Smooth muscle cell (in vitro differentiated cells): ENCODE results near the gene LIX1. TPM values are rescaled to one million over a fixed set of nuclear protein-coding genes. Genes with fewer than 3 reads are reported as not detected.

Source experiments
- DNase-seq: peaks from one replicate; lab custom pipeline; 2025; ENCODE audit not compliant: unreplicated experiment; lab: John Stamatoyannopoulos, UW
- H2AFZ ChIP-seq: fragments of 200-600 bp; sonication (generic); 2 replicates; pipeline ENCODE4 v1.6.0; 2016; ENCODE audit warnings: antibody characterized with exemption, low read depth, mild to moderate bottlenecking
- H3F3A ChIP-seq: fragments of 200-600 bp; sonication (generic); 2 replicates; pipeline ENCODE4 v1.6.0; 2017; ENCODE audit warnings: antibody characterized with exemption, low read depth
- H3K27ac ChIP-seq: fragments of 200-600 bp; sonication (generic); 2 replicates; pipeline ENCODE4 v1.5.1; 2016; ENCODE audit warnings: low read depth, mild to moderate bottlenecking
- H3K27me3 ChIP-seq: fragments of 200-600 bp; sonication (generic); 2 replicates; pipeline ENCODE4 v1.6.1; 2016; ENCODE audit warnings: low read depth, mild to moderate bottlenecking
- H3K36me3 ChIP-seq: fragments of 200-600 bp; sonication (generic); 2 replicates; pipeline ENCODE4 v1.5.1; 2016; ENCODE audit warnings: low read depth
- H3K4me1 ChIP-seq: fragments of 200-600 bp; sonication (generic); 2 replicates; pipeline ENCODE4 v1.5.1; 2016; ENCODE audit warnings: low read depth
- H3K4me2 ChIP-seq: fragments of 200-600 bp; sonication (generic); 2 replicates; pipeline ENCODE4 v1.6.0; 2016; ENCODE audit warnings: mild to moderate bottlenecking
- H3K4me3 ChIP-seq: fragments of 200-600 bp; sonication (generic); 2 replicates; pipeline ENCODE4 v1.5.1; 2016; ENCODE audit warnings: mild to moderate bottlenecking
- H3K79me2 ChIP-seq: fragments of 200-600 bp; sonication (generic); 2 replicates; pipeline ENCODE4 v1.6.0; 2016; ENCODE audit warnings: low read depth, mild to moderate bottlenecking
- H3K9ac ChIP-seq: fragments of 200-600 bp; sonication (generic); 2 replicates; pipeline ENCODE4 v1.6.0; 2016; ENCODE audit warnings: low read depth
- H3K9me3 ChIP-seq: fragments of 200-600 bp; sonication (generic); replicated peaks from 2 replicates; pipeline ENCODE4 v1.5.1; 2016; ENCODE audit warnings: low read depth
- H4K20me1 ChIP-seq: fragments of 200-600 bp; sonication (generic); 2 replicates; pipeline ENCODE4 v1.6.0; 2016; ENCODE audit warnings: low read depth
- CTCF ChIP-seq: fragments of 200-600 bp; sonication (generic); IDR thresholded peaks from 2 replicates; pipeline ENCODE4 v1.5.1; 2017; ENCODE audit warnings: borderline replicate concordance, mild to moderate bottlenecking, antibody characterized with exemption; ENCODE audit not compliant: insufficient read depth, poor library complexity, severe bottlenecking
- WGBS: methylation state at CpG from one replicate; pipeline ENCODE4 v1.1.7; 2016; ENCODE audit warnings: low lambda C conversion rate; 5-methylcytosine and 5-hydroxymethylcytosine counted together
- polyA plus RNA-seq: library from polyadenylated mRNA; unstranded; fragments of >200 nt; fragmentation: Nextera tagmentation; extraction: Ambion mirVana; gene quantifications from 2 replicates; pipeline ENCODE4 v1.2.1, GENCODE V29; 2016
- total RNA-seq: library from RNA; depleted of rRNA; stranded (reverse); fragments of >200 nt; gene quantifications from 2 replicates; pipeline ENCODE4 v1.2.3, GENCODE V29; 2014

LIX1 gene
- total and polyA plus RNA-seq, 2 experiments from 2014 or later: 20.1 to 21.8 TPM

DNA sequence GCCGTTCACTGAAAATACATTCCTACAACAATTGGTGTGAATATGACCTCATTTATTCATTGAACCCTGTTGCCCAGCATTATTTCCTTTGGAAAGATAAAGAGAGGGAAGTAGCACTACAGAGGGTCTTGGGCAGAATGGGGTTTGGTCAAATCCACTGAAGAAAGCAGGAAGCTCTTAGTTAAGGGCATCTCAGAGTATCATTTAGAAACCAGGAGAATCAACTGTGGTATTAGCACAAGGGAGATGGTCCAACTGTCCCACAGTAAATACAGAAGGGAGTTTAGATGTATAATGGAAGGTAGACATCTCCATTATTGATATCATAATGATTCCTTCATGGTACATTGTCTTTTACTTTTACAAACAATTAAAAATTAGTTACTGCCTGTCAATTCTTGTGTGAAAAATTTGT, 47.1 kb downstream of the LIX1 start:
- Histone ChIP-seq H3K4me1 (peaks cover 20% of the 10 kb centered on the region), H3F3A (peaks cover 3% of the 10 kb centered on the region), H3K9me3 (no peaks in the 10 kb centered on the region), H3K27me3 (no peaks in the 10 kb centered on the region), H2AFZ (no peak overlapping the region), H3K4me2 (no peak overlapping the region), H3K27ac (no peak overlapping the region), H4K20me1 (no peaks in the 10 kb centered on the region), H3K4me3 (no peak overlapping the region), H3K36me3 (no peaks in the 10 kb centered on the region), H3K79me2 (no peaks in the 10 kb centered on the region), H3K9ac (no peak overlapping the region)
- WGBS: 71% methylated on average over 1 of the region's 1 CpG
- TF ChIP-seq CTCF: no peak
- no peak for DNase-seq

- no peak for TF ChIP-seq CTCF
- no peak for DNase-seq
- 76% methylated on average over 8 of the region's 8 CpGs for WGBS
Measured at GRCh38 chr5:97094579-97095317, 47.7 kb downstream of the LIX1 start.

GRCh38 chr5:97093193-97093592, 49.2 kb downstream of the LIX1 start:
- no peaks in the 10 kb centered on the region for H3K79me2 ChIP-seq
- peaks cover 15% of the 10 kb centered on the region for H3K4me1 ChIP-seq
- no peaks in the 10 kb centered on the region for H3K9me3 ChIP-seq
- H3K27ac ChIP-seq: no peak overlapping the region
- no peak overlapping the region for H3K4me3 ChIP-seq
- no peak overlapping the region for H3K4me2 ChIP-seq
- no peak overlapping the region for H3K9ac ChIP-seq
- H3K36me3 ChIP-seq: no peaks in the 10 kb centered on the region
- no peaks in the 10 kb centered on the region for H3F3A ChIP-seq
- TF ChIP-seq CTCF: no peak
- DNase-seq: no peak
- no peaks in the 10 kb centered on the region for H4K20me1 ChIP-seq
- H3K27me3 ChIP-seq: no peaks in the 10 kb centered on the region
- no peak overlapping the region for H2AFZ ChIP-seq

More at GRCh38 chr5:97094579-97095317, 47.7 kb downstream of the LIX1 start:
- Histone ChIP-seq H3F3A (no peaks in the 10 kb centered on the region), H3K4me3 (no peak overlapping the region), H3K36me3 (no peaks in the 10 kb centered on the region), H3K9me3 (no peaks in the 10 kb centered on the region), H3K4me1 (peaks cover 20% of the 10 kb centered on the region), H3K27me3 (no peaks in the 10 kb centered on the region), H4K20me1 (no peaks in the 10 kb centered on the region), H3K4me2 (no peak overlapping the region), H3K9ac (no peak overlapping the region), H3K27ac (no peak overlapping the region), H3K79me2 (no peaks in the 10 kb centered on the region), H2AFZ (no peak overlapping the region)

- no peak for TF ChIP-seq CTCF
- H4K20me1 ChIP-seq: no peaks in the 10 kb centered on the region
- H3K36me3 ChIP-seq: no peaks in the 10 kb centered on the region
- no peak overlapping the region for H3K27ac ChIP-seq
- no peaks in the 10 kb centered on the region for H3K4me1 ChIP-seq
- H3K9ac ChIP-seq: no peak overlapping the region
- H3K79me2 ChIP-seq: no peaks in the 10 kb centered on the region
- no peak overlapping the region for H3K4me2 ChIP-seq
- no peak for DNase-seq
- no peak overlapping the region for H2AFZ ChIP-seq
- WGBS: 85% methylated on average over 3 of the region's 3 CpGs
- H3K4me3 ChIP-seq: no peak overlapping the region
- no peaks in the 10 kb centered on the region for H3K9me3 ChIP-seq
- no peaks in the 10 kb centered on the region for H3K27me3 ChIP-seq
- H3F3A ChIP-seq: peaks cover 3% of the 10 kb centered on the region
Measured at GRCh38 chr5:97090944-97091343, 51.5 kb downstream of the LIX1 start.
